ENCODE results near the gene CYTIP. TPM values are rescaled to one million over a fixed set of nuclear protein-coding genes. Genes with fewer than 3 reads are reported as not detected.

CYTIP gene
- total RNA-seq, 1 experiment from 2014 or later: not detected

GRCh38 chr2:157428500-157429175 is 15.3 kb downstream of the CYTIP start:
- H3K4me1 ChIP-seq (ENCODE audit: insufficient read depth, low read length, poor library complexity, severe bottlenecking): no peaks in the 10 kb centered on the region
- no peak overlapping the region for H3K4me3 ChIP-seq (ENCODE audit: low read depth, low read length, poor library complexity, severe bottlenecking)
- DNase-seq (ENCODE audit: low spot score): no peak
- ChIA-PET CTCF (no interaction called here), POLR2A (ENCODE audit: low non-redundant PET) (no interaction called here)
- no peaks in the 10 kb centered on the region for H3K27me3 ChIP-seq (replicated peaks; ENCODE audit: insufficient read depth, low read depth, low read length, poor library complexity)
- no TSS peak for BruUV-seq (replicated peaks)
- no peak overlapping the region for H3K27ac ChIP-seq (ENCODE audit: low read depth, low read length, poor library complexity, severe bottlenecking)
- no peak for TF ChIP-seq CTCF (conservative IDR thresholded peaks at IDR 0.05; ENCODE audit: low read depth, low read length)
- intact Hi-C loops (cut with micrococcal nuclease; ENCODE audit: unreplicated experiment): no loop called here
- no peaks in the 10 kb centered on the region for H3K9me3 ChIP-seq (ENCODE audit: low read depth, low read length, poor library complexity, severe bottlenecking)
- H3K36me3 ChIP-seq (ENCODE audit: insufficient read depth, low read length, poor library complexity, severe bottlenecking): no peaks in the 10 kb centered on the region

DNA sequence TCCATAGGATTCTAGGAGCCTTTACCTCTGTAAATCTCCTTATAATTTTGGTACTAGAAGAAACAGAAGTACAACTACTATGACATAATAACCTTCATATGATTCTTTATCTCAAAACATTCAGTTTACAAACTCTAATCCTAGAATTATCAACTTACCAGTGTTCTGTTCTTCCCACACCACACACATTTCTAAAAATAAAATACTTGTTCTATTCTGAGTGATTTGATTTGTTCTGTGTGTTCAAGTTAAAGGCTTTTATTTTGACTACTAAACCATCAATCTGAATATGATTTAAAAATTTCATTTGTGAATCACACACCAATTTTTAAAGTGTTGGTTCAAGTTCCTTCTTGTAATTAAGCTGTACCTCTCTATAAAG is 16.0 kb downstream of the CYTIP start:
- Histone ChIP-seq H3K4me3 (ENCODE audit: low read depth, low read length, poor library complexity, severe bottlenecking) (no peak overlapping the region), H3K4me1 (ENCODE audit: insufficient read depth, low read length, poor library complexity, severe bottlenecking) (no peaks in the 10 kb centered on the region), H3K27ac (ENCODE audit: low read depth, low read length, poor library complexity, severe bottlenecking) (no peak overlapping the region), H3K27me3 (replicated peaks; ENCODE audit: insufficient read depth, low read depth, low read length, poor library complexity) (no peaks in the 10 kb centered on the region), H3K9me3 (ENCODE audit: low read depth, low read length, poor library complexity, severe bottlenecking) (no peaks in the 10 kb centered on the region), H3K36me3 (ENCODE audit: insufficient read depth, low read length, poor library complexity, severe bottlenecking) (no peaks in the 10 kb centered on the region)
- ChIA-PET POLR2A (ENCODE audit: low non-redundant PET) (no interaction called here), CTCF (no interaction called here)
- intact Hi-C loops (cut with micrococcal nuclease; ENCODE audit: unreplicated experiment): no loop called here
- BruUV-seq (replicated peaks): no TSS peak
- DNase-seq (ENCODE audit: low spot score): no peak
- no peak for TF ChIP-seq EZH2 (IDR thresholded peaks at IDR 0.05; ENCODE audit: borderline replicate concordance, low read depth, low read length, poor library complexity, severe bottlenecking)
- TF ChIP-seq CTCF (conservative IDR thresholded peaks at IDR 0.05; ENCODE audit: low read depth, low read length): no peak

GRCh38 chr2:157427003-157427921 is 16.6 kb downstream of the CYTIP start:
- Histone ChIP-seq H3K9me3 (ENCODE audit: low read depth, low read length, poor library complexity, severe bottlenecking) (no peaks in the 10 kb centered on the region), H3K27ac (ENCODE audit: low read depth, low read length, poor library complexity, severe bottlenecking) (no peak overlapping the region), H3K4me3 (ENCODE audit: low read depth, low read length, poor library complexity, severe bottlenecking) (no peak overlapping the region), H3K4me1 (ENCODE audit: insufficient read depth, low read length, poor library complexity, severe bottlenecking) (no peaks in the 10 kb centered on the region), H3K36me3 (ENCODE audit: insufficient read depth, low read length, poor library complexity, severe bottlenecking) (no peaks in the 10 kb centered on the region), H3K27me3 (replicated peaks; ENCODE audit: insufficient read depth, low read depth, low read length, poor library complexity) (no peaks in the 10 kb centered on the region)
- ChIA-PET CTCF (no interaction called here), POLR2A (ENCODE audit: low non-redundant PET) (no interaction called here)
- no peak for TF ChIP-seq CTCF (conservative IDR thresholded peaks at IDR 0.05; ENCODE audit: low read depth, low read length)
- TF ChIP-seq EZH2 (IDR thresholded peaks at IDR 0.05; ENCODE audit: borderline replicate concordance, low read depth, low read length, poor library complexity, severe bottlenecking): no peak
- intact Hi-C loops (cut with micrococcal nuclease; ENCODE audit: unreplicated experiment): no loop called here
- no TSS peak for BruUV-seq (replicated peaks)
- DNase-seq (ENCODE audit: low spot score): no peak
